Embryonic facial prominence (tissue), 1 donor: Measurements from ENCODE around the gene PLD1.
"Not testable (repeated sequence)": the region's sequence is repeated elsewhere in the genome, so short reads cannot be mapped to it uniquely, and the experiment has no call there.

Source experiments
- DNase-seq: peaks from one replicate; pipeline ENCODE4 v3.0.0-alpha.2; 2016; ENCODE audit errors: extremely low spot score

PLD1 gene

DNA sequence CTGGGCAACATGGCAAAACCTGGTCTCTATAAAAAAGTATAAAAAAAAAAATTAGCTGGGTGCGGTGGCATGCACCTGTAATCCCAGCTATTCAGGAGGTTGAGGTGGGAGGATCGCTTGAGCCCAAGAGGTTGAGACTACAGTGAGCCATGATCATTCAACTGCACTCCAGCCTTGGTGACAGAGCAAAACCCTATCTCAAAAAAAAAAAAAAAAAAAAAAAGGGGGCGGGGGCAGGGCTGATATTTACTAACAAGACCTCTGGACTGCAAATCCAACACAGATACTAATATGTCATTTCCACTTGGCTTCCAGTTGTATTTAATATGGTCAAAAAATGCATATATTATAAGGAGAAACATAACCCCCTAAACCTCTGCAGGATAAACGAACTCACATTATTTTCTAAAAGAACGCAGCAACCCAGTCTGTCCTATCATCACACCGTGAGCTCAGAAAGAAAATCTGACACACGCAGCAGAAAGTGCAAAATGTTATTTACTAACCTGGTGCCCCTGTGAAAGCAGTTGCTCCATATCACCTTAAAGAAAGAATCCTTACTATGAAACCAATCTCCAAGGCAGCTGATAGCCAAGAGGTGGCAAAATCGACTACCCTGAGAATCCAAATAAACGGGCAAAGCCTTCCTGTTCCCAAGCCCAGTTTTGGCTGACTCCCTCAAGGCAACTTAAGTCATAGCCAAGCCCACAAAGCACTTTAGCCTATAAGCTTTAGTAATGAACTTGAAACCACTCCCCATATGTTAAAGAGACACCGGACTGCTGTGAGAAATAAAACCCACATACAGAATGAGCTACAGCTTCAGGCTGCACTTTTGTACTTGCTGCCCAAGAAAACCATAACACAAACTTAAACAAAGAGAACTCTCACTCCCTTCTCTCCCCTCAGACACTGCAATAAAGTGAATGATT, 39.3 kb downstream of the PLD1 start:
- DNase-seq, result peak; percentile 55

DNA sequence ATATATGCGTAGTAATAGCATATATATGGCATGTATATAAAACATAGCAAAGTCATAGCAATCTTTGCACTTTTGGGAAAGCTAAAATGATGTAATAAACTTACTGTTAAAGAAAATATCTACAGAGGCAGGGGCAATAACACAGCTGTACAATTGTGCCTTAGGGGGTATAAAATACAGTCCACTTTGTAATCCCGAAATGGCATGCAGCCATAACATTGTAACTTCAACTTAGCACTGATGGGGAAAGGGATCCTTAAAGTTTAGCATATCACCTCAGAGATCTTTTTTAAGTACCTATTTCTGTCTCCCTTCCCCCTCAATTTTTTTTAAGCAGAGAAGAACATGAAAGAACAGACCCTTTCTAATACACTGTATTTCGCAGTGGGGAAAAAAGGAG, 40.8 kb downstream of the PLD1 start:
- DNase-seq, result no peak

DNA sequence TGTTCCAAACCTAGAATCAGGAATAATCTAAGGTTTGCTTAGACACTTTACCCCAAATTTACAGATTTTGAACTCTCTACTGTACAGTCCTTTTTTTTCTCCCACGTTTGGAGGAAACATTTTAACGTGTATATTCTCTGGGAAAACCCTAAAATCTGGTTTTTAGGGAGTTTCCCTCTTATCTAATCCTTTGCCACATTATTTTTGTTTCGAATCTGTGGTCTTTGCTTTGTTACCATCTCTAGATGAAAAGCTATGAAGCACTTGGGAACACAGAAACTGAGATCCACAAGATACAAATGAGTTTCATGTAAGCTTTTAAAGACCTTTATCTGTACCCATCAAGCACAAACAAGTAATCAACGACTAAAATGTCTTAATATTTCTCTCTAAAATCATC, 41.3 kb downstream of the PLD1 start:
- DNase-seq, result no peak

DNA sequence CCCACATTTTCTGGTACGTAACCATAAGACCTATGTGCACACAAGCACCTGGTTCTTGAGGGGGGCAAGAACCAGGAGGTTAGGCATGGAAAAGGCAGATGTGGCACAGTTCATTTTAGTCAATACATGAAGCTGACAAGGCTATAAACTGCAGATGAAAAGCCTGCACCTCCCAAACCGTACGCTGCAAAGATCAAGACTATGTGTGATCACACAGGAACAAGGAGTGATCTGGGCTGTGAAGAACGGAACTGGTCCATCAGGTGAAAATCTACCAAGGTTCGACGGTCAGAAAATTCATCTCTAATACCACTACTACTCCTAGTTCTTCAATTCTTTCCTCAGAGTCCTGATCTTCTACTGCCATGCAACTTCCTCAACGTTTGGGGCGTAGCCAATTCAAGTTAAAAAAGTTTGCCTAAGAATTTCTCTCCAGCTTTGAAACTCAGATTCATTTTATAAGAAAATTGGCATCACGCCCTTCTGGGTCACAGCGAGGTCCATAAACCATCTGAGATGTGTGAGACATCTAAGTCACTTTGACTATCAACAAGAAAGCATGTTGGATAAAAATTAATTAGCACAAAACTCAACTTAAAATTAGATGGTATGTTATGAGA, 41.9 kb downstream of the PLD1 start:
- DNase-seq, result no peak

DNA sequence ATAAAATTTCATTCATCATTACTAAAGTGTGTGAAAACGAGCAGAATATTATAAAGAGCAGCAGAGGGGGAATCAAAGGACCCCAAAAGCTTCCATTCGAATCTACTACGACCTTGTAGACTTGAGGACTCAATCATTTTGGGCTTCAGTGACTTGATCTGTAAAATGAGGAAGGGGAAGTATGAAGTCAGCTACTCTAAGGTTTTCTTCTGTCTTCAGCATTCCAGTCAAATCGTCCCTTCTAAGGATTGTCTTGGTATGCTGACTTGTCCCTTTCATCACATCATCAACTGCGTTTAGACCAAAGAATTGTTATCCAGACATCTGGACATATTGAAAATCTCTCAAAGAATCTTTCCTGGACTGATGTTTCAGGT, 44.8 kb downstream of the PLD1 start:
- no peak for DNase-seq

DNA sequence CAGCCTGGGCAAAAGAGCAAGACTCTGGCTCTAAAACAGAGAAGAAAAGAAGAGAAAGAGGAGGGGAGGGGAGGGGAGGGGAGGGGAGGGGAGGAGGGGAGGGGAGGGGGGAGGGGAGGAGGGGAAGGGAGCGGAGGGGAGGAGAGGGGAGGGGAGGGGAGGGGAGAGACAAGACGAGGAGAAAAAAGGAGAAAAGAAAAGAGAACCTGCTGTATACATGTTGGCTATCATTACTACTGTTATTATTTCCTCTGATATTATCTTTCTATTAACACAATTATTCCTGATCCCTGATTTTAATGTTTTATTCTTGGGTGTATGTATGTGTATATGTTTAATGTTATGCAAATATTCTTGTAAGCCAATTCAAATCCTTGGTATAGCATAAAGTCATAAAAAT, 46.9 kb downstream of the PLD1 start:
- DNase-seq, result no peak

DNA sequence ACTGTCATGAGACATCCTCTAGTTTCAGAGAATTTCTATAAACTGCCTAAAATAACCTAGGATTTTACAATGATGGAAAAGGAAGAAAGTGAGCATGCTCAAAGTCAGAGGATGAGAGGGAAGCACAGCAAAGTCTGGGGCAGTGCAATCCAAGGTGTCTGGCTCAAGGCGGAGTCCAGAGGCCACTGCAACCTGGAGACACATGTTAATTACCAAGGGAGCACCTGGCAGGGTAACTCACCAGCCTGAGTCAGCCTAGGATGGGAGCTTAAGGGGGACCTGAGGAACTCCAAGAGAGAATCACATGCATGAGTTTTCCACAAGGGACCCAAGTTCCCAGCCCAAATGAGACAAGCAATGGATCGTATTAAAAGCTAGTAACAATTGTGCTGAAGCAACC, 49.8 kb downstream of the PLD1 start:
- no peak for DNase-seq

DNA sequence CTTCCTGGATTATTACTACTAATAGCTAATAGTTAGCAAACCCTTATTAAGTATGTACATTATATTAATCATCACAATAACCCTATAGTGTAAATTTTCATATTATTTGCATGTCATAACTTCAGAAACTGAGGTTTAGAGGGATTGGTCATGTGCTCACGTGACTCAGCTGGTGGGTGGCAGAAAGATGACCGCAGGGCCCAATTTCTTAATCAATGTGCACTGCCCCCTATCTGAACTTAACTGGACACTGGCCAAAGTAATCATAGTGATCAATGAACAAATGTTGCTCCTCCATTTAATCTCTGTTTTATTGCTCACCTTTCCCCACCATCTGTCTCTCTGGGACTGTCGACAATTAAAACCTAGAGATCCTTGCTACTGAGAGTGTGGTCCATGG, 52.2 kb downstream of the PLD1 start:
- DNase-seq, result no peak

DNA sequence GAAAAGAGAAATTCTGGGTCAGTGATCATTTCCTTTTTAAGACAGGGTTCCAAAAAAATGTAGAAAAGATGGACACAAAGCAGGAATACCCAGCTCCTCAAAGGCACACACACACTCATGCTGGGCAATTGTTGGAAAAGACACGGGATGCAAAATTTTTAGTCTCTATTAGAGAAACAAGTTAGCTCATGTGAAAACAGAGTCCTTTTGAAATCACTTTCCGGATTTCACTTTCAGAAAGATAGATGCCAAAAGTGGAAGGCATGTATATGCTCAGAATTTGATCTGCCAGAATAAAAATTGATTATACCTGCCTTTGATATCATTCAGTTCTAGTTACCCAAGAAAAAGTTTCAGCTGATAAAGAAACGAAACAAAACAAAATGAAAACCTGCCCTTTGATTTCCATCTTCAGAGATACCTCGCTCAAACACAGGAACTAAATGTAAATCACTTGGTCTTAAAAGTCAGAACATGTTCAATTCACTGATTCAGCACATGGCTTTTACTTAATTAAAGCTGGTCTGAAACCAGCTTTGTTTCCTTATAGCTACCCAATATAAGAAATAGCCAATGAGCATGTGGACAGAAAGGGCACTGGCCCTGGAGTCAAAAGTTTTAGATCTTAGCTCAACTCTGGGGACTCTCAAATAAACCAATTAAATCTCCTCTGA, 52.8 kb downstream of the PLD1 start:
- DNase-seq, result no peak

DNA sequence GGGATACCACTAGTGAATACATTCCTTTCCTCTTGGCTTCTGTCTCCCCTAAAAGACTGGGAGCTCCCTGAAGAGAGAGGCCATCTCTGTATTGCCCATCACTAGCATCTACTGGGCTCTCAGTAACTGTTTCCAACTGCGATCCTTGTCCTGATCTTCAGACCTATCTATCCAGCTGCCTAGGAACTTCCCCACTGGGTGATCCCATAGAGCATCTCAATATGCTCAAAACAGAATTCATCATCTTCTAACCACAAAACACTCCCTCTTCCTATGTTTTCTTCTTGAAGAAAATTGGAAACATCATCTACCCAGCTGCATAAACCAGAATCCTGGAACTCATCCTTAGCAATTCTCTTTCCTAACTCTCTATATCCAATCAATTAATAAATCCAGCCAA, 54.6 kb downstream of the PLD1 start:
- no peak for DNase-seq

DNA sequence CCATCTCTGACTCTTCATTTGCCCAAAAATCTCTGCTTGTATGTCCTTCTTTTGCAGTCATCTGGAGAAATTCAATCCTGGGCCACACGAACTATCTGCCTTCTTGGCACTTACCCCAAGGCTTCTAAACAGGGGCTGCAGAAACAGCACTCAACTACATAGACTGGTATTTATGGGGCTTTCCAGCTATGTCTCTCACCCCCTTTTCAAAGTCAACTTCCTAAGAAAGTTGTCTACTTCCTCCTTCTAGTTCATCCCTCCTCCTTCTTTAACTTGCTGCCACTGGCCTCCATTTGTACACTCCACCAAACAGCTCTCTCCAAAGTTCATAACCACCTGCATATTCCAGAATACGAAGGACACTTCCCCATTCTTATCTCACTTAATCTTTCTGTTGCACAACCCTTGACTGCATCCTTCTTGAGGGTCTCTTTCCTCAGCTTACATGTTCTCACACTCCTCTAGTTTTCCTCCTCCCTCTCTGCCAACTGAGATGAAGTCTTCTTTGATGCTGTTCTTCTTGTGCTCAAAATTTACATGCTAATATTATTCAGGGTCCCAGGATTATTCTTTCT, 55.2 kb downstream of the PLD1 start:
- DNase-seq, result no peak

DNA sequence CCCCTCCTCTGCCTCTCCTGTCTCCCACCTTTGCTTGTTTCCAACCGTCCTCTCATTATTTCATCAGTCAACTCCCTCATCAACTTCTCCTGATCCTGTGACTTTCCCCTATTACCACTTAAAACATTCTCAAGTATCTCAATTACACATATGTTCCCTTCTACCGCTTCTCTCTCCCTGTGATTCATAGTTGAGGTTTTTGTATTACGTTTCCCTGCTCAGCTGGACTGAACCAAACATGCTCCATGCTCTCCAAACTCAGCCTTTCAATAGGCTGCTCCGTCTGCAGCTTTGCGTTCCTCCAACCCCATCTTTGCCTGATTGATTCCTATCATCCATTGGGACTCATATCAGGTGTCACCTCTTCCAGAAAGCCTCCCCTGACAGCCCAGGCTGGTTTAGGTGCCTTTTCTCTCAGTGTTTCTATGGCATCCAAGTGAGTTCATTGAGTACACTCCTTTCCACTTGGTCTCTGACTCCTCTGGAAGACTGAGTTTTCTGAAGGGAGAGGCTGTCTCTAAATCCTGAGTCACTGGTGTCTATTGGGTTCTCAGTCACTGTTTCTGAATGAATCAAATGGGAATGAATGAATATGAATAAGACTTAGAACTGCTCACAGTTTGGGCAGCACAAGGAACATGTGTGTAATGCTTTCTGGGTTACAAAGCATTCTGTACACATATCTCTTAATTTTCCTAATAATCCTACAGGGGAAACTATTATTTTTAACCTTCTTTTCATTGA, 56.4 kb downstream of the PLD1 start:
- no peak for DNase-seq

DNA sequence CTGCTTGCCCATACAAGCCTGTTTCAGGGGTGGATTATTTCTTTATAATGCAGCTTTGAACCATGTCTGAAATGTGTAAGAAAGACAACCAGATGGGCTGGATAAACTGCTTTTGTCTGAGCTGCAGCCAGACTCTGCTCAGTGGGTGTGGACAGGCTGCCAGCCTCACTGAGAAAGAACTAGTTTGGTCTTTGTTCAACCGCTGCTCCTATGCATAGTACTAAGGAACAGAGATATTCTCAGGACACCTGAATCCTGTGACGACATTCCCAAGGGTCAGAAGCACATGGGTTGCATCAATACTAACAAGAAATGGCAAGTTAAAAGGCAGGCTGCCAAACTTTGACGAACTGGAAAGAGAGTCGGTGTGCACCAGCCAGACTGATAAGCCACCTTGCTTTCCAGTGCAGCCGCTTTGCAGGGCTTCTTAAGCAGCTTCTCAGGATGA, 57.2 kb downstream of the PLD1 start:
- DNase-seq, result no peak

DNA sequence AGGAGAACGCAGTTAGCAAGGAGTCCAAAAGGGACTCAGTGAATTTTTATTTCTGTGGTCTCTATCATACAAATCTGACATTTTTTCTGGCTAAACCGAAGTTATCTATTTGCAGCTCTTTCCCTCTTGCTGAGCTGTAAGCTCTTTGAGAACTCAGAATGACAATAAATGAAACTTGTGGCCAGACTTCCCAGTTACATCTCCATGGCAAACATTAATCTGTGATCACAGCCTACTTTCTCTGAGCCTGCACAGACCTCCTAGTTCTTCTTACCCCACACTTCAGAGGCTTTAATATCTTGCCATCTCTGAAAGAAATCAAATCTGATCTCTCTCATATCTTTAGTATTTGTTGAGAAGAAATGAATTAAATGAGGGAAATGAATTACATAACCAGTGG, 58.0 kb downstream of the PLD1 start:
- no peak for DNase-seq

DNA sequence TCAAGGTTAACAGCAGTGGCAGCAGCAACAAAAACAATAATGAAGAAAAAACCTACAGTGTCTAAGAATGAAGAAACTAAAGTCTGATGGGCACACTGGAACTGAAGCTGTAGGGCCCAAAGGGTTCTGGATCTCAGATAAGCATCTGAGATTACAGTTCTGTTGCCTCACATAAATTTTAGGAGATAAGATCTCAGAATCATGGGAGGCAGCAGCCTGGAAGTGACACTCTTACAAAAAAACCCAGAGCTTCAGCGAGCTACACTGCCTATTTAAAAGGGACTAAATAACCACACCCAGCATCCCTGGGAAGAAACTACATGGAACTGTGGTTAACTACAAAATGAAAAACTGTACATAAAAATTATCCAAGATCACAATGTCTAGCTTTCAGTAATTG, 61.2 kb downstream of the PLD1 start:
- DNase-seq, result no peak

DNA sequence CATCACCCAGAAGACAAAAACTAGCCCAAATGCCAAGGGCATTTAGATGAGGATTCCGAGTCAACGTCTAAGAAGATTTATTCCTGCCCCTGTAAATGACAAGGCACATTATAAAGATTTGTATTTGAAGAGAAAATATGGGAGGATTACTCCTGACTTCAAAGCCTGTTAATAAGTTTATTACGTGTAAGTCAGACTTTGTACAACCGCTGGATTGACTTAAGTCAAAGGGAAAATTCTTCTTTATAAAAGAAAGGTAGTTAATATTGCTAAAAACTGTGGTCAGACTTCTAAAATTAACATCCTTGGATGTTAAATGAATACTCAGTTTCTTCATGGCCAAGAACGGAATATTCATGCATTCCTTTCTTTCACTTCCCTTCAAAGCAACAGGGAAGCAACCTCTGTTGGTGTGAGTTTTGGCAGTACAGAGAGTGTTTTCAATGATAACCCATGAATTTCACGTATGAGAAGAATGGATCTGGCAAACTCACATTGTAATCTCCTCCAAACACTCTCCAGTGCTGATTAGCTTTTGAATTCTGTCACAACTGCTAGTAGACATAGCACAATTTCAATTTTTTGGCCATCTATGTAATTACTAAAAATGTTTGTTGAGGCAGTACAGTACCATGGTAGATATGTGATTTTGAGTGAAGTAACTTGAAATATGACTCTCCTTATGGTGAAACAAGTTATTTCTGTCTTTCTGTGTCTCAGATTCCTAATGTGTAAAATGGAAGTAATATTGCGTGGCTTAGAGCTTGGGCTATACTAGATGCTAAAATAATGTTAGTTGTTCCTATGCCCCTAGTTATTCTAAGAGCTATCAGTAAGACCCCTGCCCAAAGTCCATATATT, 62.0 kb downstream of the PLD1 start:
- DNase-seq, result no peak

DNA sequence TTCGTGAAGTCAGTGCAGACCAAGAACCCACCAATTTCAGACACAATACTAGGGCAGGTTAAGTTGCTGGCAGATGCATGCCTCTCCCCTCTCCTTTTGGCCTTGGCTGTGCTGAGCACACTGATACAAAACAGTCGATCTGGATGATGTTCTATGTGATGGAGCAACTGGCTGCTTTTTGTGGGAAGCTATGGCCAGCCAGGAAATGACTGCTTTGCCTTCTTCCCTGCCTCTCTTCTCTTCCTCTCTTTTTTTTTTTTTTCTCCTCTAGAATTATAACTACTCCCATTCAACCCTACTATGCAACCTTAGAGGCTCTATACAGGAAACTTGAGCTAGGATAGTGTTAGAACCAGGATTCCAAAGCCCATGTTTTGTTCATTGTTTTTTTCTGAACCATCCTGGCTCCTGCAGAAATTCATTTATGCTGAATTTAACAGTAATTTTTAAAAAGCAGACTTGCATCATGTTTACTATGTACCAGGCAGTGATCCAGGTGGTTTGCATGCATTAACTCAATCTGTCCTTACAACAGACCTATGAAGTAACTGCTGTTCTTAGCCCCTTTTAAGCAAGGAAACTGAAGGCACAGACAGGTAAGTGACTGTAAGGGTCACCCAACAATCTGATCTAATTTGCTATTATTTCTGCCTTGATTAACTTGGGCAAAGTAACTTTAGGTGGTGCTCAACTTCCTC, 62.9 kb downstream of the PLD1 start:
- DNase-seq, result no peak

DNA sequence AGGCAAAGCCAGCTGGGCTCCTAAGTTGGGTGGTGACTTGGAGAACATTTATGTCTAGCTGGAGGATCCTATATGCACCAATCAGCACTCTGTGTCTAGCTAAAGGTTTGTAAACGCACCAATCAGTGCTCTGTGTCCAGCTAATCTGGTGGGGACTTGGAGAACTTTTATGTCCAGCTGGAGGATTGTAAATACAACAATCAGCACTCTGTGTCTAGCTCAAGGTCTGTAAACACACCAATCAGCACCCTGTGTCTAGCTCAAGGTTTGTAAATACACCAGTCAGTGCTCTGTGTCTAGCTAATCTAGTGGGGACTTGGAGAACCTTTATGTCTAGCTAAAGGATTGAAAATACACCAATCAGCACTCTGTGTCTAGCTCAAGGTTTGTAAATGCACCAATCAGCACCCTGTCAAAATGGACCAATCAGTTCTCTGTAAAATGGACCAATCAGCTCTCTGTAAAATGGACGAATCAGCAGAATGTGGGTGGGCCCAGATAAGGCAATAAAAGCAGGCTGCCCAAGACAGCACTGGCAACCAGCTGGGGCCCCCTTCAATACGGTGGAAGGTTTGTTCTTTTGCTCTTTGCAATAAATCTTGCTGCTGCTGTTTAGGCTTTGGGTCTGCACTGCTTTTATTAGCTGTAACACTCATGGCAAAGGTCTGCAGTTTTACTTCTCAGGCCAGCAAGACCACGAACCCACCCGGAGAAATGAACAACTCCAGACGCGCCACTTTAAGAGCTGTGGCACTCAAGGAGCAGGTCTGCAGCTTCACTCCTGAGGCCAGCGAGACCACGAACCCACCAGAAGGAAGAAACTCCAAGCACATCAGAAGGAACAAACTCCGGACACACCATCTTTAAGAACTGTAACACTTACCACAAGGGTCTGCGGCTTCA, 63.7 kb downstream of the PLD1 start:
- DNase-seq, result not testable (repeated sequence)
